ENCODE data around the gene MME.

MME gene

DNA sequence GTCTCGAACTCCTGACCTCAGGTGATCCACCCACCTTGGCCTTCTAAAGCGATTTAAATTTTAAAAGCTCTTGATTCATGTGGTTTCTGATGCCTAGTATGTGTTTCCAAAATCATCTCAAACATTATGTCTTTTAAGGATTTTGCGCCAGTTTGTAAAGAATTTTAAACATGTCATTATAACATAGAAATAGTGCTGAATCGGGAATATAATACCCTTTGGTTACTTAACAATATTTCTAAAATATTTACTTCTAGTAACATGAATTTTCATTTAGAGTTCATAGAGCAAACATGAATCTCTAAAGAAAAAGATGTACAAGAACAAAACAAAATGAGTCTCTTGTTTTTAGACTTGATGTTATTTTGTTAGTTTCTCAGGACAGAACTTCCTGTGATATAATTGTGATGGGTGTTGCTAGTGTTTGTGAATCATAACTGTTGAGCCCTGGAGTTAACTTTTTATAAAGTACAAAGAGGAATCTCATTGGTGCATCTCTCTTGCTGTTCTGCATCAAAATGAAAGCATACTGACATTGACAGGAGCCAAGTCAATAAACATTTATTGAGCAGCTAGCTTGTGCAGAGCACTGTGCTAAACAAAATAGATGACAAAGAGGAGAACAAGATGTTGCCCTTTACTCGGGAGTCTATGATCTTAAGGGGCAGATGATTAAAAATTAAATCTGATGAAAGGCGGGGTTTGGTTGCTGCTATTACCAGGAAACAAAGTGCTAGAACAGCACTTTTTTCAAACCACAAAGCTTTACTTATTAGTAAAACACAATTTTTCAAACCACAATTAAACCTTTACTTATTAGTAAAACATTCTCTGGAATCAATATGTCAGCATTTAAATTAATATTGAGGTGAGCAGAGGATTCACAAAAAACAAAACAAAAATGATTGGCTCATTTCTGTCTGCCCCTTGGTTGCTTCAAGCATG, 73.4 kb downstream of the MME start:
- no peak for DNase-seq

DNA sequence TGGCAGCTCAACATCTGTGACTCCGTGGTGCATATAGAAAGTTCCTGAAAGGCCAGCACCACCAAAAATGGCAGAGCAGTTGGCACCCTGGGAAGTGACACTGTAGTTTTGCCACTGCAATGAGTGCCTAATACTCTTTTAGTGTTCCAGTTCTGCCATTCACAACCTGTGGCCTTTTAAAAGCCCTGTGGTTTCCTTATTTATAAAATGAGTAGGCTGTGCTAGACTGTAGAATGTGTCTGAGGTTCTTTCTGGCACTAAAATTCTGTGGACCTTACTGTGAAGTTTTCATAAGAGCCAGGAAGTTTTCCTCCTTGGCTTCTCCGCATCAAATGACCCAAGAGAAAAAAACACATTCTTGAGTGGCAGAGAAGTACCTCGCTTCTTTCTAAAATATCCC, 74.1 kb downstream of the MME start:
- DNase-seq: no peak

DNA sequence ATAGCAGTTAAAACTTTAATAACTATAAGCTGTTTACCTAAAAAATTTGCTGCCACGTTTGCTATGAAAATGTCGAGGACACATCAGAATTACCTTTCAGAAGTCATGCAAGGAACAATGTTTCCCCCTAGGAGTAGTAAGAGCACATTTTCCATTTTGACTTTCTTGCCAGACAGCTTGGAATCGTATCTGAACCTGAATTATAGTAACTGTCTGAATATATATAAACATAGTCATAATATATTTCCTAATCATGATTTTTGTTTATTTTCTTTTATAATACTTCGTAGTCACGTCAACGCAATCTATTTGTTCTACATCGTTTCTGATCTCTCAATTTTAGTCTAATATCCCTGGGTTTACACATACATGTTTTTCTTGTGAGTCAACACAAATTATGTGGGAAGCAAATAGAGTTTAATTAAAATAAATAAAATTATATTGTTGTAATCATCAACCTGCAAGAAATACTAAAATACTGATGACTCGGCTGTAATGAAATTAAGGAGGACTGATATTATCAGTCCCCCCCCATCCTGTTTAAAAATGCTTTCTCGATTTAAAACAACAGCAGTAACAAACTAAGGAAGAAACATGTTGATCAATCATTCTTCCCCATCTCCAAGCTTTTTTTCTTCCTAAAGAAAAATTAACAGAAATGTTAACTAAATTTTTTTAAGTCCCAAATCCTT, 78.4 kb downstream of the MME start:
- no peak for DNase-seq

DNA sequence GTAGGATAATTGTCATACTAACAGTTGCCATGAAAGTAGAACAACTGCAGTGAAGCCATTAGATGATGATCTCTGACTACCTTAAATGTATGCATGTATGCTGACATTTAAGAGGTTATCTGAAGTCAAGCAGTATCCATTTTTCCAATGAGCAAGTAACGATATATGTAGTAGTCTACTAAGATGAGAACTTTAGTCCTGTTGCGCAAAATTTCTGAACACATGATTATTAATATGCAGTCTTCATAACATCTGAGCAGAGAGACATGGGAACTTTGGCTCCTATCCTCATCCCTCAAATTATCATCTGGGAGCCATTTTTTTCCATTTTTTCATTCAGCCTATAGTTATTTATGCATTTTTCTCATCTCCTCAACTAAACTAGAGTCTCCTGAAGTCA, 79.2 kb downstream of the MME start:
- no peak for DNase-seq

DNA sequence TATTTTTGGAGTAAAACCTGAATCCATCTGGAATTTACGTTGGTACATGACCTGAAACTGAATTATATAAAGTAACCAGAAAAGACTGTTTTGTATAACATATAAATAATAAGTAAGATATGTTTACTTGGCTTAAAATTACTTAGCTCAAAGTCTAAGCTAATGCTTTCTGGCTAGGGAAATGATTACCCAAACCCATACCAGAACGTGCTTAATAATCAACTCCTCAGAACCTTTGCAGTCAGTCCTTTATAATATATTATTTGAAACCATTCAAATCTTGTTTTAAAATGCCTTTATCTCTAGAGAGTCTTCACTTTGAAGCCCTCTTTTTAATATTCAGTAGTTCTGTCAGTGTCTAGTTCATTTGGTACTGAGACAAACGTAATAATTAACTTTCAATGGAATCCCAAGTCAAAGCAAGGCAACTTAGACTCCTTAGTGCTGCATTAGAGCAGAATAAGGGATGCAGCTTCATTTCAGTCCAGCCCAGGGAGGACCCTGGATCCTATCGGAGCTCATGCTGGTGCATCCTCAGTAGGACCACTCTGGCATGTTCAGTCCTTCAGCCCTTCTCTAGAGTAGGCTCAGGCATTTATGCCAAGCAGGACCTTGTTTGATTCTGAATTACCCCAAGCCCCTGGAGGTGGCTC, 81.6 kb downstream of the MME start:
- no peak for DNase-seq

DNA sequence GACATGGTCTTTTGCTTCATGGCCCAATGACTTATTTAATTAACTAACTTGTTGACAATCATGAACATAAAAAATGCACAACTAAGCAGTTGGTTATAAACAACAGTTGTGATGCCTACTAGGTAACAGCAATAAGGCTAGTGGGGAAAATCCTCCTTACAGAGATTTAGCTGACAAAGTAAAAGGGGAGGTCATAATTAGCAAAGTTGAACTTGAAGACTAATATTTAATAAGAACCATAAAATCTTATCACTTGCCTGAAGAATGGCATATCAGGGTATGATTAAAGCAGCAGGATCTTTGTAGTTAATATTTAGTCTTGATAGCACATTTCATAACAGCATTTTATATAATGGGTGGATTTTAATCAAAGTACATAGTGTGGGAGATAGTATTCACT, 84.2 kb downstream of the MME start:
- DNase-seq: no peak

DNA sequence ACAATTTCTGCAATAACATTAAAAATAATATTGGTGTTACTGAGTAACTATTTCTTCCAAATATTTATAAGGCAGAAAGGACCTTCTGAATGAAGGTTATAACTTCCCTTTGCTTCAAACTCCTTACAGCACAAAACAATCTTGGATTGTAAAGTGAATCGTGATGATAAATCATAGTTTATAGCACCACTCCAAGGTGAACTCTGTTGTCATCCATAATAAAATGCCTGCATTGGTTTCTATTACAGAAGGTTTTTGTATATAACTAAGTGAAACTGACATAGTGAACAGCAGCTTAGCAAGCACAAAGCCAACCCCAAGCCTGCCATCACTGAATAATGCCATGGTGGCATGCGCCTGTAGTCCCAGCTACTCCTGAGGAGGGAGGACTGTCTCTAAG, 86.3 kb downstream of the MME start:
- no peak for DNase-seq

DNA sequence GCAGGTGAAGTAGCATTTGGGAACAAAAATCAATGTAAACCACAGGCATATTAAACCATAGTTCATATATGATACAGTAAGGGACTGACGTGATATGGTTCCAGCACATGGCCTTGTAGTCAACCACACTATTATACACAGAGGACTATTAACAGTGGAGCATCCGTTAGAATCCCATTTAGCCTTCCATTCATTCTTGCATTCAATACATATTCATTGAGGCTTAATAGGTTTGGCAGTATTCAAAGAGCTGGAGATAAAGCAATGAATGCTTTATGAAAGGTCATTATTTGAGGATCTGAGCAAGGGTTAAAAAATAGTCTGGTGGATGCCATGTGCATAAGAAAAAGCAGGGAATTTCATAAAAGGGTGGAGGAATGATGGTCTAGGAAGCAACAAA, 89.1 kb downstream of the MME start:
- DNase-seq: no peak

DNA sequence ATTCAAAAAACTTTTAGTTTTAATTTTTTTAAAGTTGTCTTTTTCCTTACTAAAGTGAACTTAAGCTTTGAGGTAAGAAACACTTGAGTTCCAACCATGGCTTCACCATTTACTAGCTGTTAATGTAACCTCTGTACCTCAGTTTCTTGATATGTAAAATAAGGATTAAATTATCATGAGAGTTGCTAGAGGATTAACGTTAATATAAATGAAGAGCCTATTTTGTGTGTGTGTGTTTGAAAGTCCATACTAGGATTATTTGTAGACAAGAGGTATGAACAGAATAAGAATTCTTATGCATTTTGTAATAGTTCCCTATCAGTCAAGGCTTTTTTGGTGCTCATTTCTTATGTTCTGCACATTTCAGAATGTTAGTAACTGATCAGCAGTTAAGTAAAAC, 93.7 kb downstream of the MME start:
- DNase-seq: no peak

DNA sequence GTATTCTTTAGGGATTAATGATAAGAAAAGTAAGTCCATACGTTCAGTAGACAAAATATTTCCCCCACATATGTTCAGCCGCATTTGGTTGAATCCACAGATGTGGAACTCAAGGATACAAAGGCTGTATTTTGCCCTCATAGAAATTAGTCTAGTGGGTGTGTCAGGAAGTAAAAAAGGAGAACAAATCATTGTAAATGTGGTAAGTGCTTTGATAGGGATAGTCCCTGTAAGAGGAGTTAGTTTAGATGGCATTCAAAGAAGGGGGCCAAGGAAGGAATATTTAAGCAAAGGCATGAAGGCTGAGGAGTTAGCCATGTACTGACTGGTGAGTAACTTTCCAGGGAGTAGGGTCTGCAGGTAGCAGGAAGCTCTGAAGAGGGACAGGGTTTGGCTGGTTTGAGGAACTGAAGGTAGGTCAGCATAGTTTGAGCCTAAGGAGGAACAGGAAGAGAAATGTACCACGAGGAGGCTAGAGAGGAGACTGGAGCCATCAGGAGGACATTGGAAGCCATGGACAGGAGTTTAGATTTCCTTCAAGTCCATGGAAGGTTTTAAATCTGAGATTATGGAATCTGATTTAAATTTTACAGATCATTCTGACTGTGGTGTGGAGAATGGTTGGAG, 98.8 kb downstream of the MME start:
- no peak for DNase-seq

DNA sequence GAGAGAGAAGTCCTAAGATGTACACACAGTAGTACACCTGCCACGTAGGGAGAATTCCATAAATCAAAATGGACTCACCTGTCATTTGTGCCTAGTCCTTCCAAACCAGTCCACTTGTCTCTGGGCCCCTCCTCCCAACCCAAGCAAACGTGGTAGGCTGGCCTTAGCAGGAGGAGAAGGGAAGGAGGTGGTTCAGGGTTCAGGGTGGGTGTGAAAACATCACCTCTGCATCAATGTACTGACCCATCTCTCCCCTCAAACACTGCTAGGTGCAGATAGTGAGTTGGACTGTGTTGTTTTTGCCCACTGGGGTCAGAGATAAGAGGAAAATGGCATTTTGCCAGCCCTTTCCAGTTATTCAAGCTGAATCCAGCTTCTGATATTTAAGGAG, 99.3 kb downstream of the MME start:
- DNase-seq: no peak

DNA sequence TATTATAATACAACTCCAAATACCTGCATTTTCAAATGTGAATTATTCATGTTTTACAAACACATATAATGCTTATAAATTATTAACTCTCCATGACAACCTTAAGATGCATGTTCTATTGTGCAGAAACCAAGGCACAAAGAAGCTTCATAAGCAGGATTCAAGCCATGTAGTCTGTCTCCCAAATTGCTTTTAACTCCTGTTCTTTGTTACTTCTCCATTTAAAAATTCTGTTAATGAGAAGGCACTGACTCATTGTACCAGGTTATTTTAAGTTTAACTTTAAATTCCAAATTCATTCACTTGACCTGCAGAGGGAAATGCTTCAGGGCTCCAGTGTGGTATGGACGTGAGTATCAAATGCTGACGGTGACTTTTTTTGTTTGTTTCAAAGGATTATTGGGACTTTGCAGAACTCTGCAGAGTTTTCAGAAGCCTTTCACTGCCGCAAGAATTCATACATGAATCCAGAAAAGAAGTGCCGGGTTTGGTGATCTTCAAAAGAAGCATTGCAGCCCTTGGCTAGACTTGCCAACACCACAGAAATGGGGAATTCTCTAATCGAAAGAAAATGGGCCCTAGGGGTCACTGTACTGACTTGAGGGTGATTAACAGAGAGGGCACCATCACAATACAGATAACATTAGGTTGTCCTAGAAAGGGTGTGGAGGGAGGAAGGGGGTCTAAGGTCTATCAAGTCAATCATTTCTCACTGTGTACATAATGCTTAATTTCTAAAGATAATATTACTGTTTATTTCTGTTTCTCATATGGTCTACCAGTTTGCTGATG, 100.0 kb downstream of the MME start:
- DNase-seq: no peak

DNA sequence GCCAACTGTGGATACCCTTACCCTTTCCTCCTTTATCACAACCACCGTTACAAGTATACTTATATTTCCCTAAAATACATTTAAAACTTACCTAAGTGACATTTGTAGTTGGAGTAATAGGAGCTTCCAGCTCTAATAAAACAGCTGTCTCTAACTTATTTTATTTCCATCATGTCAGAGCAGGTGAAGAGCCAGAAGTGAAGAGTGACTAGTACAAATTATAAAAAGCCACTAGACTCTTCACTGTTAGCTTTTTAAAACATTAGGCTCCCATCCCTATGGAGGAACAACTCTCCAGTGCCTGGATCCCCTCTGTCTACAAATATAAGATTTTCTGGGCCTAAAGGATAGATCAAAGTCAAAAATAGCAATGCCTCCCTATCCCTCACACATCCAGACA, 102.3 kb downstream of the MME start:
- DNase-seq: no peak

DNA sequence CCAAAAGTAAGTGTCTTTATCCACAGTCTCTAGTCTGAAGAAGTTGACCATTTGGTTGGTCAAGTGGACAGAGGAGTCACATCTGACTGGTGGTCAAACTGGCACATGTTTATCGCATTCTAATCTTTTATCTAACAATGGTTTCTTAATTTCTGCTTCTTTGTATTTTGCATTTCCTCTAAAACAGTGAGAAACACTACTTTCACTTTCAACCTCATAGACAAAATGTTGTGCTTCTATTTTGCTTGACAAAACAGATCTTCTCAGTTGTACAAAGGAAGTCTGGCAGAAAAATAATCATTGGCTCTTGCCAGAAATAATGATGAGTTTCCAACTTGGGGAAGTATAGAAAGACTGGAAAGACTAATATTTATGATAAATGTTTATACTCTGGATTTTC, 103.9 kb downstream of the MME start:
- no peak for DNase-seq

DNA sequence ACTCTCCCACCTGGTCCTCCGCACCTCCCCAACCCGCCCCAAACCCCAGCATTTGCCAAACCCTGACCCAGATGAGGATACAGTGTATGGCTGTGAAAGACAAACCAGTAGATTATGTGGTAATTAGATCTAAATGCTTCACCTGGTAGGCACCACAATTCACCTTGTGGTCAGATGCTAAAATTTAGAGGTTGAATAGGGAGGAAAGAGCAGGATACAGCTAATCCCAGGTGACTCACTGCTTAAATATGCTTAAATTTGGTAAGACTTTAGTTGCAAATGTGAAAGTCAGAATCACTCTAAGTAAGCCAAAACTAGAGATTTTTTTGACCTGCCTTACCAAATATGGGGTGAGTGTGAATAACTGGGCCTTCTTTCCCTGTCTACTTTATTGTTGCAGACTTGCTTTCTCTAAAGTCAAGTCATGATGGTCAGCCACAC, 105.5 kb downstream of the MME start:
- DNase-seq: no peak

DNA sequence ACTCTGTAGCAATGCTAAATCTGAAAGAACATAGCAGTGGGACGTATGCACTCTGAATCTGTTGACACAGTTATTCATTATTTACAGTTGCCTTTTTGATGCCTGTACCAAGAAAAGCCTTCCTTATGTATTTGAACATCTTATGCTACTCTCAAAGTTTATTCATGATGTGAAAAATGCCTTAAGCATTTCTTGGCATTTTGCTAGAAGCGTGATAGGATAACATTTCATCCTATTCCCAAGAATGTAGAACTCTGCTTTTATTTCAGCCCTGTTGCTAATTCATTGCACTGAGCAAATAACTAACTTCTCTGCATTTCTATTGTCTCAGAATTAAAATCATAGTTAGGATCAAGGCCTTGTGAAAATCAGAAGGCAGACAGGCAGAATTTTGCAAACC, 107.9 kb downstream of the MME start:
- no peak for DNase-seq

DNA sequence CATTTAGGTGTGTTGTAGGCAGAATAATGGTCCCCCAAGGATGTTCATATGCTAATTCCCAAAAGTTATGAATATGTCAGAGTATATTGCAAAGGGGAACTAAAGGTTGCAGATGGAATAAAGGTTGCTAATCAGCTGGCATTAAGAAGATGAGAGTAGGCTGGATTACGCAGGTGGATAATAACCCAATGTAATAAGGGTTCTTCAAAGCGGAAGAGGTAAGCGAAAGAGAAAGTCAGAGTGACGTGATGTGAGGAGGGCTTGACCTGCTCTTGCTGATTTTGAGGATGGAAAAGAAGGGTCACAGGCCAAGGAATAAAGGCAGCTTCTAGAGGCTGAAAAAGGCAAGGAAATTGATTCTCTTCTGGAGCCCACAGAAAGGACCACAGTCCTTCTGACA, 109.4 kb downstream of the MME start:
- no peak for DNase-seq

DNA sequence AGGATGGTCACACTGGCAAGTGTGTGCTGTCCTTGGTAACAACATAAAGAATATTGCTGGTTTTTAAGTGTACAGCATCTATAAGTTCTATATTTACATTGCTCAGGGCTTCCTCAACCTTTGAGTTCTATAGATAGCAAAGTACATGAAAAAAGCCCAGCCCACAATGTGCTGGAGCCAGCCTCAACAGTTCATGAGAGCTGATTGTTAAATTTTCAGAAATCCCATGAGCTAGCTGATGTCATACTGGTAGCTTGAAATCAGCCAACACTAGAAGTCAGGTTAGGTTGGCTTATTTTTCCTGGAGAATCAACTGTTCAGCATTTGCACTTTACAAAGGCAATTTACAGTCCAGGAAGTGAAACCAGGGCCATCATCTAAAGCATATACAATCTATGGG, 110.6 kb downstream of the MME start:
- DNase-seq: no peak

DNA sequence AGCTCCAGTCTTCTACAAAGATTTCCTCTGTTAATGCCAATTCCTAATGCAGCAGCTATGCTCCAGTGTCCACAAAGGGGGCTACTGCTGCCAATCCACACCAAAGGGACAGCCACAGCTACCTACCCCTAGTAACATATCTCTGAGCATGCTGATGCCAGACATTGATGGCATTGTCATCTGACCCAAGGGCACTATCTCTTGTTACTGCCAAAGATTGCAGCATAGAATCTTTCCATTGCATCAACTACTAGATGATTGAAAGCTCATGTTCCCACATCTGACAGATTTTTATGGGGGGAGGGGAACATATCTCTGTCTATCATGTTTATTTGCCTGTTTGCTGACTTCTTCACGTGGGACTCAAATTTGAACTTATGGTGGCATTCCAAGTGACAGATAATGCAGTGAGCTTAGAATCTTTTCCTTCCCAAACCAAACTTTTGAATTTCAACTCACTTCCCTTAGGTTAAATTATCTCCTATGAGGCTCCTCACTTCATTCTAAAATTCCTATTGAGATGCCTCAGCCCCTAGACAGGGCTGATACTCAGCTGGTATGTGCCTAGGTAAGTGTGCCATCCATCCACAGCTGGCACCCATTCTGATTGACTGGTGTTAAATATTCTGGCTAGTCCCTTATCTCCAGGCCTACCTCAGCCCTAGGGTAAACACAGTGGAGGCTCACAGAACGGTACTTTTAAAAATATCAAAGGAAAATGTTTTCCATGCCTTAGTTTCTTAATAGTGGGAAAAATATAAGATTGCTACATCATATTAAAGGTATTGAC, 113.0 kb downstream of the MME start:
- DNase-seq: no peak

DNA sequence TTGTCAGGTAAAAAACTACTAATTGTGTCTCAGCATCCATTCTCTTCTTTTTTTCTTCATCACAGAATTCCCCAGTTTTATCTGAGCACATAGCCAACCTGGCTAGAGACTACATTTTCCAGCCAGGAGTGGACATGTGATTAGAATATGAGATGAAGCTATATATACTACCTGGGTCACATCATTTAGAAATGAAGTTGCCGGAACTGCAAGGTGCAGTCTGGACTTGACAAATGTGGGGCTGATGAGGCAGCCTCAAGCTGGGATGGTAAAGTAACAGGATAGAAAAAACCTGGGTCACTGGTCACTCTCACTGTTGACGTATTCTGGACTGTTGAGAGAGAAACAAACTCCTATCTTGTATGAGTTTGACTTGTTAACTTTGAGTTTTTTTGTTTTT, 113.7 kb downstream of the MME start:
- DNase-seq: no peak

Data from NCI-H2029 (cell line).